GM19395 (cell line): ENCODE measurements around the gene LRRD1.
"Not testable (repeated sequence)": the region's sequence is repeated elsewhere in the genome, so short reads cannot be mapped to it uniquely, and the experiment has no call there.

ENCODE experiments used
- ATAC-seq: cut with Tn5 transposase; IDR thresholded peaks from one replicate; pipeline ENCODE4 v1.9.1; 2021; ENCODE audit warnings: mild to moderate bottlenecking, moderate library complexity; ENCODE audit not compliant: unreplicated experiment

LRRD1 gene

DNA sequence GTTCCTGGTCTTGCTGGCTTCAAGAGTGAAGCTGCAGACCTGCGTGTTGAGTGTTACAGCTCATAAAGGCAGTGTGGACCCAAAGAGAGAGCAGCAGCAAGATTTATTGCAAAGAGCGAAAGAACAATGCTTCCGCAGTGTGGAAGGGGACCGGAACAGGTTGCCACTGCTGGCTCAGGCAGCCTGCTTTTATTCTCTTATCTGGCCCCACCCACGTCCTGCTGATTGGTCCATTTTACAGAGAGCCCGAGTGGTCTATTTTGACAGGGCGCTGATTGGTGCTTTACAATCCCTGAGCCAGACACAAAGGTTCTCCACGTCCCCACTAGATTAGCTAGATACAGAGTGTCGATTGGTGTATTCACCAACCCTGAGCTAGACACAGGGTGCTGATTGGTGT lies 36.2 kb downstream of the LRRD1 start:
- ATAC-seq: not testable (repeated sequence)

DNA sequence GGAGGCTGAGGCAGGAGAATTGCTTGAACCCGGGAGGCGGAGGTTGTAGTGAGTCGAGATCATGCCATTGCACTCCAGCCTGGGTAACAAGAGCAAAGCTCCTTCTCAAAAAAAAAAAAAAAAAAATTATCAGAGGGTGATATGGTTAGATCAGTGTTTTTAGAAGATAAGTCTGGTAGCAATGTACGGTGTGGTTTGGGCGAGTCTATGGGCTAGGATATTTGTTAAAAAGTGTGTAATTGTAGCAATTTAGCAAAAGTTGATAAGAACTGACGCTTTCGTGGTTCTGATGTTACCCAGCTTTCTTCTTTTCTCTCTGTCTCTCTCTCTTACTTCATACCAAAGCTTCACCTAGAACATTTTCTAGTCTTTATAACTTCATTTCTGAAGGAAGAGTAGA lies 37.8 kb downstream of the LRRD1 start:
- no peak for ATAC-seq

DNA sequence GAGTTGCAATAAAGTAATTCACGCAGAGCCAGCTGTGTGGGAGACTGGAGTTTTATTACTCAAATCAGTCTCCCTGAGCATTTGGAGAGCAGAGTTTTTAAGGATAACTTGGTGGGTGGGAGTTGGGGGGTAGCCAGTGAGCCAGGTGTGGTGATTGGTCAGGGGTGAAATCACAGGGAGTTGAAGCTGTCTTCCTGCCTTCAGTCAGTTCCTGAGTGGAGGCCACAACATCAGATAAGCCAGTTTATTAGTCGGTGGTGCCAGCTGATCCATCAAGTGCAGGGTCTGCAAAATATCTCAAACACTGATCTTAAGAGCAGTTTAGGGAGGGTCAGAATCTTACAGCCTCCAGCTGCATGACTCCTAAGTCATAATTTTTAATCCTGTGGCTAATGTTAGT lies 41.4 kb downstream of the LRRD1 start:
- ATAC-seq: no peak

GRCh38 chr7:92135052-92135889 lies 43.7 kb downstream of the LRRD1 start:
- peak; percentile 8 for ATAC-seq

DNA sequence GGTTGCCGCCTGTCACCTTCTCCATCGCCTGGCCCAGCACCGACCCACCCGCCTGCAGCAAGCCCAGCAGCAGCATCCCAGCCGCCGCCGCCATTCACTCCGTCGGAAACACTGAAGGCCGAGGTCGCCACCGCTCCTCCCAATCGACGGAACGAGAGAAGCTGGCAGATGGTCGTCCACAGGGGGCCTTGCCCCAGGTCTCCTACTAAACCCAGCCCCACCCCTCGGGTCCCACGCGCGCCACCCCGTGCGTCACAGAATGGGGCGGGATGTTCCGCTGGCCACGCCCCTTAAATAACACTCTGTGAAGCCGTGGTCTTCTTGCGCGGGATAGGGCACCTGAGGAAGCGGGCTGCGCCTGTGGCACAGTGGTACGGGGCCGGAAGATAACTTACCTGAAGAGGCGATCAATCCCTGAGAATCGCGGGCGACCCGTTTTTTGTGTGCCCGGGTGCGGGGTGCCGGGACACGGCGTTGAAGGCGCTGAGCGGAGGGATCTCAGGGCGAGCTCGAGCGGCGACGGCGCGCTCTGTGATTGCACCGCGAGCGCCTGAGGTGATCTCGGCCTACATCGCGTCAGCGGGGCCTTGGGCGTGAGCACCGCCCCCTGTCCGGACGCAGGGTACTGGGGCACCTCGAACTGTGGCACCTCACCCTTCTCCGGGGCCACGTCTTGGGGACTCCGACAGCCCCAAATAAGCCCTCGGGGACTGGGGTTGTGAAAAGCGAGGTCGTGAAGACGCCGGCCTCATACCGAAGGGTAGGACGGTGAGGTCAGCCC lies 44.5 kb downstream of the LRRD1 start, which contains the start of gene CYP51A1:
TSS of gene CYP51A1 (minus strand) at position 207 of the 781 bp plus-strand sequence. CDS start at position 94, 113 bp downstream.
- ATAC-seq: peak; percentile 87

GRCh38 chr7:92133737-92134270 lies 45.1 kb downstream of the LRRD1 start:
- peak; percentile 42 for ATAC-seq

- peak; percentile 29 for ATAC-seq
Observed at GRCh38 chr7:92133133-92133736, 45.7 kb downstream of the LRRD1 start.

GRCh38 chr7:92131764-92132330 lies 47.1 kb downstream of the LRRD1 start:
- no peak for ATAC-seq

DNA sequence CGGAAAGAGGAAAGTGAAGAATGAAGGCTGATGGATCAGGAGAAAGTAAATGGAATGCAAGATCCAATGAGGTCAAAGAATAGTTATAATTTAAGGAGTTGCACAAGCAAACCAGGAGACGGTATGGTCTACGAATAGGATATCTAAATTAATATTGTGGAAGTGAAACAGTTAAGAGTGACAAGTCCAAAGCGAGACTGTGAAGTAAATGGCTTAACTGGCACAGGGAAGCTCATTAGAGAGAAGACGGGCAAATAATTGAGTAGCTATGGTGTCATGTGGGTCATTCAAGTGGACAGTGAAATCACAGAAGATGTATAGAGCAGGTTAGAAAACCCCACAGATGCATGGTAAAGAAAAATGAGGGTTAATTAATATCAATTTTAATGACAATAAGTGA lies 47.8 kb downstream of the LRRD1 start:
- no peak for ATAC-seq

GRCh38 chr7:92121681-92122080 lies 57.3 kb downstream of the LRRD1 start:
- no peak for ATAC-seq

- no peak for ATAC-seq
Observed at GRCh38 chr7:92119213-92119759, 59.7 kb downstream of the LRRD1 start.

DNA sequence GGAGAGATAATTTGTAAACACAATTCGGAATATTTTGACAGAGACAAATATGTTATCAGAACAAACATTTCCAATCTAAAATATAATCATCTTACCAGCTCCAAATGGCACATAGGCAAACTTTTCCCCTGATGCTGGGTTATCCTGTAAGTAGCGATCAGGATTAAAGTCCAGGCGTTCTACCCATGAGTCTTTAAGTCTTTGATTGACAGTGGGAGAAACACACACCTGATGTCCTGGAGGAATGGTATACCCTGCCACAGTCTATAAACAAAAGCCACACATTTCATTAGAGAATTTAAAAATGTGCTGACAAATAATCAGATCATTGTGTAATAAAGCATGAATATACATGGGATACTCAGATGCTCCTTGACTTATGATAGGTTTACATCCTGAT lies 62.0 kb downstream of the LRRD1 start:
- no peak for ATAC-seq

- ATAC-seq: no peak
Observed at GRCh38 chr7:92115821-92116220, 63.1 kb downstream of the LRRD1 start.

- no peak for ATAC-seq
Observed at GRCh38 chr7:92110857-92111256, 68.1 kb downstream of the LRRD1 start.

DNA sequence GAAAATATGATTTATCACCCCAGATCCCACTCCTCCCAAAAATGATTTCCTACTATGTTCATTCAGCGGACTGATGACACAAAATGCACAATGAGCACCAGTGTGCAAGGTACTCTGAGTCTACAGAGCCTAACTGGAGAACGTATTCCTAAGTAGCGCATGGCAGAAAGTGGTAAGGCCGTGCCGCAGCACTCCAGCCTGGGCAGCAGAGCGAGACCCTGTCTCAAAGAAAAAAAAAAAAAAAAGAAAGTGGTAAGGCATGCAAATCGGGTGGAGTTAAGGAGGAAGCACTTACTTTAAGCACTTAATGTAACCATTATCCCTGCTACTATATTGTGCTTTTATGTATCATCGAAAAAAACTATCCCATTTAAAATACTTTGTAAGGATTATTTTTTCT lies 70.1 kb downstream of the LRRD1 start:
- ATAC-seq: no peak

- not testable (repeated sequence) for ATAC-seq
Observed at GRCh38 chr7:92102862-92103261, 76.1 kb downstream of the LRRD1 start.

GRCh38 chr7:92100534-92100933 lies 78.4 kb downstream of the LRRD1 start:
- no peak for ATAC-seq

DNA sequence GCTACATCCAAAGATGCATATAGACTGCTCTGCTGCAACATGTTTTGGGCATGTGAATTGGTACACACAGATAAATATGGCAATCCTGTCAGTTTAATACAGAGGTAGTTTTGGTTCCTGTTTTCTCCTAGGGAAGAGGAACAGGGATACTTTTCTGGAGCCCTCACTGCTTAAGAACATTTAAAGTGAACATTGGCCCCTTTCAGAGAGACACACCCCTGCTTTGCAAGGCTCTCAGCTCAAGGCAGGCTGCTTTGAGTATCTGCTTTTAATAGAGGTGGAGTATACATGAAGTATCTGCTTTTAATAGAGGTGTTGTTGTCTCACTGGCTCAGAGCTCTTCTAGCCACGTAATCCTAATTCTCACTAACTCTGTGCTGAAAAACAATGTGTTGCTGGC lies 83.6 kb downstream of the LRRD1 start:
- no peak for ATAC-seq
